Breast epithelium (tissue), 3 donors: ENCODE data around the gene GGN.

Source experiments
- POLR2A ChIP-seq: fragments of 450-650 bp; IDR thresholded peaks from one replicate; pipeline ENCODE4 v1.6.1; 2016; ENCODE audit warnings: antibody characterized with exemption, mild to moderate bottlenecking, moderate library complexity
- TF ChIP-seq, protein P1 (sequence below), 3 donors: fragments of 450-650 bp; IDR thresholded peaks; one replicate each; pipeline ENCODE4 v1.5.1; 2016 to 2017; ENCODE audit warnings: antibody characterized with exemption in 3 of 3, mild to moderate bottlenecking in 3 of 3, moderate library complexity in 3 of 3

DNA sequence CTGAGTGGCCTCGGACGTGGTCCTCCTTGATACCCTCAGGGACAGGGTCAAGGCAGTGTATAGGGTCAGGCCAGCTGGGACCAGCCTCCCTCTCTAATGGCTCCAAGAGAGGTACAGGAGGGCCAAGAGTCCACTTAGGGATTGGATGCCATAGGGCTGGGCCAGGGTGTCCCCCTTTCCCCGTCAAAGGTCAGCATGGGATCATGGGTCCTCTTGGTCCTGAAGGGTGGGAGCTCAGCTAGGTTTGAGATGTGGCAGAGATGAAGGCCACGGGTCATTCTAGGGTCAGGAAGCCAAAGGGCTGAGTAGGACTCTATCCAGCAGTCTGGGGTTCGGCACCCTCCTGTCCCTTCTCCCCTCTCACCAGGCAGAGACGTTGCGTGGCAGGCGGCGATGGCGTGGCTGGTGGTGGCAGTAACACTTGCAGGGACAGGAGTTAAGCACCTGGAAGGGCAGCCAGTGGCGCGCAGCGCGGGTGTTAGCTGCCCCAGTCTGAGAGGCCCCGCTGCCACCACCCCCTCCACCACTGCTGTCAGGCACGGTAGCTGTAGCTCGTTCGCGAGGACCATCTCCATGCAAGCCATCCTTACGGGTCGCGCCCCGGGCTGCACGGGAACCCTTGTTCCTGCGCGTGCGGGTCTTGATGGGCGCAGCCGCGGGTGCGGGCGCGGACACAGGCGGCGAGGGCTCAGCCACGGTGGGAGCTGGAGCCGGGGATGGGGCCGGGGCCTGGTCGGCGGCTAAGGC lies 2.6 kb downstream of the GGN start:
- TF ChIP-seq, protein P1, sequence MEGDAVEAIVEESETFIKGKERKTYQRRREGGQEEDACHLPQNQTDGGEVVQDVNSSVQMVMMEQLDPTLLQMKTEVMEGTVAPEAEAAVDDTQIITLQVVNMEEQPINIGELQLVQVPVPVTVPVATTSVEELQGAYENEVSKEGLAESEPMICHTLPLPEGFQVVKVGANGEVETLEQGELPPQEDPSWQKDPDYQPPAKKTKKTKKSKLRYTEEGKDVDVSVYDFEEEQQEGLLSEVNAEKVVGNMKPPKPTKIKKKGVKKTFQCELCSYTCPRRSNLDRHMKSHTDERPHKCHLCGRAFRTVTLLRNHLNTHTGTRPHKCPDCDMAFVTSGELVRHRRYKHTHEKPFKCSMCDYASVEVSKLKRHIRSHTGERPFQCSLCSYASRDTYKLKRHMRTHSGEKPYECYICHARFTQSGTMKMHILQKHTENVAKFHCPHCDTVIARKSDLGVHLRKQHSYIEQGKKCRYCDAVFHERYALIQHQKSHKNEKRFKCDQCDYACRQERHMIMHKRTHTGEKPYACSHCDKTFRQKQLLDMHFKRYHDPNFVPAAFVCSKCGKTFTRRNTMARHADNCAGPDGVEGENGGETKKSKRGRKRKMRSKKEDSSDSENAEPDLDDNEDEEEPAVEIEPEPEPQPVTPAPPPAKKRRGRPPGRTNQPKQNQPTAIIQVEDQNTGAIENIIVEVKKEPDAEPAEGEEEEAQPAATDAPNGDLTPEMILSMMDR (IDR thresholded peaks at IDR 0.05) = no peak
- TF ChIP-seq POLR2A = no peak
